GM19467 (cell line): Measurements from ENCODE around the gene GRHL1.
"Not testable (repeated sequence)": the region's sequence is repeated elsewhere in the genome, so short reads cannot be mapped to it uniquely, and the experiment has no call there.

ENCODE experiments used
- ATAC-seq: cut with Tn5 transposase; IDR thresholded peaks from one replicate; pipeline ENCODE4 v1.9.1; 2021; ENCODE audit warnings: mild to moderate bottlenecking, moderate library complexity; ENCODE audit not compliant: unreplicated experiment

GRHL1 gene

DNA sequence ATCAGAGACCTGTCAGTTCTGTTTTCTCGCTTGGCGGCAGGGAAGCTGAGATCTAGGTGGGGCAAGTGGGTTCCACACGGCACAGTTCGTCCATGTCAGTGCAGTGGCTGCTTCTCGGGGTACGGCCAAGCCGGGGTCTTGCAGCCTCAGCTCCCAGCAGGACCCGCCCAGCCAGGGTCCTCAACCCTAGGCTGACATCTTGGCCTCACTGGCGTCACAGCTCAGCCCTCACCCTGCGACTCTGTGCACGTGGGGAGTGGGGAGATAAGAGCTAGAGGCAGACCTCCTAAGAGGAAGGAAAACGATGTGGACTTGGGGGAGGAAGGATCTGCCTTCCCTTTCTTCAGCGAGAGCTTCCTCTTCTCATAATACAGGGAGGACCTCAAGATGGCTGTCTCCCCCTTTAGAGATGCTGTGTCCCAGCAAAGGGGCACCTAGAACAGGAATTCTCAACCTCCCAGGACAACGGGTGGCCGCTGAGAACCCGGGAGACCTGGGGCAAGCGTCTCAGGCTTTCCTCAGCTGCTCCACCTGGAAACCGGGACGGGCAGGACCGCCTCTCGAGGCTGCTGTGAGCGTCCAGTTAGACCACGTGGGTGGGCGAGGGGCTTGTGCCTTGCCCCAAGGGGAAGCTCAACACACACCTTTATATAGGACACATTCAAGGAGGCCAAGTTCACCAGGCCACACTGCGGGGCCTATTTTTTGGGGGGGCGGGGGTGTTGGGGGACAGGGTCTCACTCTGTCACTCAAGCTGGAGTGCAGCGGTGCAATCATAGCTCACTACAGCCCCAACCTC lies 68.3 kb downstream of the GRHL1 start:
- no peak for ATAC-seq

DNA sequence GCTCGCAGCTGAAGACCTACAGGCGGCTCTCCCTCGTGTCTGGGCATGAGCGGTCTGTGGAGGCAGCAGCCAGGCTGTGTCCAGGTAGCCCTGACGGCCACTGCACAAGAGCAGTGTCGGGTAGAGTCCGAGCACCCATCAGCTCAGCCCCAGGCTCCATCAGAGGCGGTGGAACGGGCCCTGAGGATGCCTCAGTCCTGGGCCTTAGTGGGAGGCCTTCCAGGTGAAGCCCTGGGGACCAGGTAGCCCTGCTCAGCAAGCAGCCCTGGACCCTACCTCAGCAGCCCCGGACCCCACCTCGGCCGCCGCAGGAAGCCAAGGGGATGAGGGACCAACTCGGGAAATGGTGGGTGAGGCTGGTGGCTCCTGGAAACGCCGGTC lies 70.5 kb downstream of the GRHL1 start:
- no peak for ATAC-seq

DNA sequence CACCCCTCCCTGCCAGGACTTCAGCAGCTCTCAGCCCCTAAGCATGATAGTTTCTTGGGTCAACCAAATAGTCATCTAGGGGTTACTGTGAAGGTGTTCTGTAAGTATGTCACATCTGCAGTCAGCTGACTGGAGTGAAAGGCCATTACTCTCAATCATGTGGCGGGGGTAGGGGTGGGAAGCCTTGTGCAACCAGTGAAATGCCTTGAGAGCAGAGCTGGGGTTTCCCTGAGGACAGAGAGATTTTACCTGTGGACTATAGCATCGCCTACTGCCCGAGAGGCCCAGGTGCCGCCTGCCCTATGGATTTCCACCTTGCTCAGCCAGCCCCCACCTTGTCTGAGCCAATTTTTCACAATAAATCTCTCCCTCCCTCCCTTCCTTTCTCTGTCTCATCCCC lies 71.0 kb downstream of the GRHL1 start:
- ATAC-seq, result no peak

DNA sequence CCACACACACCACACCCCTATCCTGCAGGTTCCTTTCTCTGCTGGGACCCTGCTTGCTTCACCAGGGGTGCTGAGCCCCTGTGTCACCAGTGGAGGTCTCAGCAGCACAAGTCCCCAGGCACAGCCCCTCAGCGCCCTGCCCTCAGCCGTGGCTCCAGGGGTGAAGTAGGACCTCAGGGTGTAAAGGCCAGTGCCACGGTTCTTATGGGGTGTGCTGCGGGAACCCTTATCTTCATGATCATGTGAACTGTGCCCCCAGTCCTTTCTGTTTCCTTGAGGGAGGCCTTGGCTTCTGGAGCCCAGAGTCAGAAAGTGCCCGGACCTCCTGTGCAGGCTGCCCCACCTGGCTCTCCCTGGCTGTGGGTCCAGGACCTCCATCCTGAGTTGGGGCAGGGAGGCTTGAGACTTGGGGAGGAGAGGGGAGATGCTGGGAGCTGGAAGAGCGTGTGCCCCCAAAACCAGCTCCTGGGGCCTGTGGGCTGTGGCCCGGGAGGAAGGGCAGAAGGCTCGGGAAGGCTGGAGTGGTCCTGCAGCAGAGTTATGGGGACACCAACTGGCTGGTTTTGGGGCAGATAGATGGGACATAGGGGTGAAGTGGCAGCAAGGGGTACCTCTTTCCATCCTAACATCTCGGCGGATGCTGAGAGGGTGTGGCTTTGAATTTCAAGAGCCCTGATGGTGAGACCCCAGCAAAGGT lies 71.6 kb downstream of the GRHL1 start:
- no peak for ATAC-seq

DNA sequence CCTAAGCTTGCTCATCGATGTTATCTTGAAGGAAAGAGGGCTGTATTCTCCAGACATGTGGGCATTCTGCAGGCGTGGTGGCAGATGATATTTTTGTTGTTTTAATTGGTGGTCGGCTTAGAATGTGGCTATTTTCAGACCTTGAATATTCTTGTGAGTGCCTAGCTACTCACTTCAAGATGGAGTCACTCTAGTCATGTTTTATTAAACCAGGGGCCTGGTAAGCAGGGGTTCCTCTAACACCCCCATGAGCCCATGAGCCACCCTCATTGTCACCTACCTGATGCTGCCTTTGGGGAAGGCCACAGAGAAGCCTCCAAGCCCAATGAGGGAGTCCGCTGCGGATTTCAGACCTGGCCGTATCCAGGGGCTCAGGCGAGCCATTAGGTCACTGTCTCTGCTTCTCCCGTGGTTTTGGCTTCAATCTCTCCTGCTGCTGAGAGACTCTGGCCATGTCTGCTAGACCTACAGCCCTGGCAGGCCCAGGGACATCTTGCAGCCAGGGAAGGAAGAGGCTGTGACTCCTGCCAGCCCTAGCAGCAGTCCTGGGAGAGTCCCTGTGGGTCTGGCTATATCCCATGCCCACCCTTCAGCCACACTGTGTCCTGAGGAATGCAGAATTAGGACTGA lies 75.6 kb downstream of the GRHL1 start:
- ATAC-seq, result no peak

DNA sequence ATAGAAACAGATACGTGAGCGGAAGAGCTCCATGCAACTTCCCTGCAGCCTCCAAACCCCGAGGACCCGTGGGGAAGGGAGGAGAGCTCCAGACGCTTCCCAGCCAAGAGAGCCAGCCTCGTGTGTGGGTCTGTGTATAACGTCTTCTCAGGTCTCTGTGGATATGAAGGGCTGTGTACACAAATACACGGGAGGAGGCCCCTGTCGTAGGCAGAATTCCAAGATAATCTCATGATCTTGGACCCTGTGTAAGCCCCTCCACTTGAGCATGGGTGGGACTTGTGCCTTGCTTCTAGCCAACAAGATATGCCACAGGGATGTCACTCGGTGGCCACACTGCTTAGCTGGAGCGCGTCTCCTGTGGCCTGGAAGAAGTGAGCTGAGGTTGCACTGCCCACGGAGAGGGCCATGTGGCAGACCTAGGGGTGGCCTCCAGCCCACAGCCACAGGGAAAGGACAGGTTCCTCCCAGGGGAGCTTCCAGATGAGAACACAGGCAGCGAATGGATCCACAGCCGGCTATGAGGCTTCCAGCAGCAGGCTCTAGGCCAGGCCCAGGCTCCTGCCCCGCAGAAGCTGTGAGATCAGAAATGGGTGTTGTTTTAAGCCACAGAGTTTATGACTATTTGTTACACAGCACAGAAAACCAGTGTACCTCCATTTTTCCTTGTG lies 76.3 kb downstream of the GRHL1 start:
- ATAC-seq, result no peak

DNA sequence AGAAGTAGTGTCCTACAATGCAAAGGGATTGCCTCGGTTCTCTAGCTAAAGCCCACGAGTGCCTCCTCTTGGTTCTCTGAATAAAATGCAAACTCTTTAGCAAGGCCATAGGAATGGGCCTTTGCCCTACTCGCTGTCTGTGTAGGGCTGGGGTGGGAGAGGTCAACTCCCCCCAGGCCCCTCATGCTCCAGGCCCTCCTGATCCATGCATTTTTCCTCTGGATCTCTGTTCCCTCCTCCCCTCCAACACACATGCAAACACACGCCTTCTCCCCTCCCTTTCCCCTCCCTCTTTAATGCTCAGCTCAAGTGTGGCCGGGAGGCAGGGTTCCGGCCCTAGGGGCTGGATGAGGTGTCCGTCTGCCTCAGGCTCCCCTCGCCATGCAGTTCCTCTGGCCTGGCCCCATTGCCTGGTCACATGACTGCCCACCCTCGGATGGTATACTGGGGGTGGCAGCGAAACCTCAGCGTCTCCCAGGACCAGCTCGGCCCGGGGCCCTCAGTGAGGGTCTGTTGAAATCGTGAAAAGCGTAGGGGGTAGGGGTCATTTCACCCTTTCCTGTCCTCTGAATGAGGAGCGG lies 77.0 kb downstream of the GRHL1 start:
- ATAC-seq, result no peak

DNA sequence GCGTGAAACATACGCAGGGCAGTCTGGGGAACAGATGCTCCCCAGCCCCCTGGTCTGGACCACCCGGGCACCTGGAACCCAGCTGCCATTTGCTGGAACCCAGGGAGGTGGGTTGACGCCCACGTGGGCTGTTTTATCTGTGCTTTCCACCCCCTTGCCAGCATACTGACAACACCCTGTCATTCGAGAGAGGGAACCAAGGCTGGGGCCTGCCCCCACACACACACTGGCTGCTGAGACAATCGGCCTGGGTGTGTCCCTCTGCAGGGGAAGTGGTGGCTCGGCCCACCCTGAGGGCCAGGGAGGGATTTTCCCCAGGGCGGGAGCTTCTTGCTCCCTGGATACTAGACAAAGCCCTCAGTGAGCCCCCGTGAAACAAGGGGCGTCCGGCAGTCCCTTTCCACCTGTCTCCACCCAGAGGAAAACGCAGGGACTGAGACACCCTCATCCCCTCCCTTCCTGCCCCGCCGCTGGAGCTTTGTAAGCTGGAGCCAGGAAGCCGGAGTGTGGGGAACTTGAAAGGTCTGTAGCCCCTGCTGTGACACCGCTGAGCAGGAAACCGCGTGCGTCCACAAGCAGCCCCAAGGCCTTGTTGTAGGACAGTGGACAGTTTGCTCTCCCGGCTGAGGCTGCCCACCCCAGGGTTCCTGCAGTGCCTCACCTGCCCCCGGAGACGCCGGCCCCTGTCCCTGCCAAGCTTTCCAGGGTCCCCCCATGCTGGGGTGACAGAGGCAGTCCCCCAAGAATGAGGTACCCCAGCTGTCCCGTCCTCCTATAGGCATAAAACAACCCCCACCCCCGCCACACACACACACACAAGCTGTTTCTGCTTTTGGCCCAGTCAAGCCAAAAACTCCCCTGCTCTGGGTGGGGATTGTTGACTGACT lies 77.7 kb downstream of the GRHL1 start:
- no peak for ATAC-seq

DNA sequence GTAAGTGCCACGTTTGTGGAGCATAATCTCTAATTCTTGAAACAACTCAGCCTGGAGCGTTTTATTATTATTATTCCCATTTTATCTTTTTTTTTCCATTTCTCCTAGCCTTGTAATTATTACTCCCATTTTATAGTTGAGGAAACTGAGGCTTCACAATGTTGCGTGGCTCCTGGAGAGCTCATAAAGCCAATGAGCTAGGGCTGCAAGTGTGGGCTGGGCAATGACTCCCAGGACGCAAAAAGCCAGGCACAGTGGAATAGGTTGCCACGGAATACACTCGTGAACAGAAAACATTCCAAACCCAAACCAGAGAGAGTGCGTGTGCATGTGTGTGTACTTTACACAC lies 78.4 kb downstream of the GRHL1 start:
- ATAC-seq, result no peak

DNA sequence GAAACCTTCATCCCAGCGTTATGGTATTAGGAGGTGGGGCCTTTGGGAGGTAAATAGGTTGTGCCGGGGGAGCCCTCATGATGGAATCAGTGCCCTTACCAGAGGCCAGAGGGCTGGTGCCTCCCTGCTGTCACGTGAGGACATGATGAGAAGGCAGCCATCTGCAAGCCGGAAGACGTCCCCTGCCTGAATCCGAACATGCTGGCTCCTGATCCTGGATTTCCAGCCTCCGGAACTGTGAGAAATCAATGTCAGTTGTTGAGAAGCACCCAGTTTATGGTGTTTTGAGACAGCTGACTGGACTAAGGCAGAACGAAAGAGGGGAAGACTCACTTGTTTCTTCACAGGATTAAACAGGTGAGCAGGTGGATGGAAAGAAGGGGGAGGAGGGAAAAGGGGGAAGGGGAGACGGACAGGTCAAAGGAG lies 78.8 kb downstream of the GRHL1 start:
- ATAC-seq, result no peak

DNA sequence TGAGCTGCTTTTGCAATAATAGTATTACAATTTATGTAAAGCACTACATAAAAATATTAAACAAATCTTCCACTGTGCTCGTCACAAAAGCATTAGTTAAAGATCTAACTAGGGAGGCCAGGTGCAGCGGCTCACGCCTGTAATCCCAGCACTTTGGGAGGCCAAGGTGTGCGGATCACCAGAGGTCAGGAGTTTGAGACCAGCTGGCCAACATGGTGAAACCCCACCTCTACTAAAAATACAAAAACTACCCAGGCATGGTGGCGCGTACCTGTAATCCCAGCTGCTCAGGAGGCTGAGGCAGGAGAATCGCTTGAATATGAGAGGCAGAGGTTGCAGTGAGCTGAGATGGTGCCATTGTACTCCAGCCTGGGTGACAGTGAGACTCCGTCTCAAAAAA lies 79.3 kb downstream of the GRHL1 start:
- not testable (repeated sequence) for ATAC-seq

DNA sequence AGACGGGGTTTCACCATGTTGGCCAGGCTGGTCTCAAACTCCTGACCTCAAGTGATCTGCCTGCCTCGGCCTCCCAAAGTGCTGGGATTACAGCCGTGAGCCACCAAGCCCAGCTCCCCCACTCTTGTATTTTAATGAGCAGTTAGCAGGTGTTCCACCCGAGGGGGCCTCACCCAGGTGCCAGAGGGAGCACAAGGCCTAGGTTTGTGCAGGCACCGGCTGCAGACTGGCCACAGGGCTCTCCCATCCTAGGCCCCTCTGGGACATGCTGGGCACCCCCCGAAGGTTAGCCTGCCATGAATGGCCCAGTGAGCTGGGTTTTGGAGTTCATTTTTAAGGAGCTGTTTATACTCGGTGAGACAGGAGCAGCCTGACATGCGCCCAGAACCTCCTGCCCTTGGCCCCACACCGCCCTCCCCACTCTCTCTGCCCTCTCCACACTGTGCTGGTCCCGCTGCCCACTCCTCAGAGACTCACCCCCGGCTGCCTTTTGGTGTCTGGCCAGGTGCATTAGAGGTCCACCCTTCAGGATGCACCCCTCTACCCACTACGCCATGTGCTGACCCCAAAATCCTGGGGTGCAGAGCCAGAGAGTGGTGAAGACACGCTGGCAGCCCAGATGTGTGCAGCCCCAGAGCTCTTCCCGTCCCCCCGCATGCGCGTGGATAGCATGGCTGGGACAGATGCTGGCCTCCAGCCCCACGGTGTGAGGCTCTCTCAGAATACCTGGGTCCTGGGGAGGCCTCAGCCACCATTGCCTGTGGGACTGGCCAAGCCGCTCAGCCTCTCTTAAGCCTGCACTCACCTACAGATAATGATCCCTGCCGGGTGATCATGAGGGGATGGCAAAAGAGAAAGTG lies 80.6 kb downstream of the GRHL1 start:
- ATAC-seq, result no peak

DNA sequence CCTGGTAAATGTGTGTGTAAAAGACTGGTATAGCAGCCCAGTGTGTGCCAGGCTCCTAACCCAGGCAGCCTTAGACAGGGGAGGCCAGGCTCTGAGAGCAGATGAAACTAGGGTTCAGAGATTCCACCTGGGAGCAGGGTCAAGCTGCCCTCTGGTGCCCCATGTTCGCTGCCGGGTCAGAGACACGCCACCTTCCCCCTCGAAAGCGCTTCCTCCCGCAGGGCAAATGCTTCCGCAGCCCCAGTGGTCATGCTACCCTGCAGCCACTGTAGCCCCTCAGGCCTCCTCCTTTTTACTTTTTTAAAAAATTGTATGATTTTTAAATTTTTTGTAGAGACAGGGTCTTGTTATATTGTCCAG lies 81.2 kb downstream of the GRHL1 start:
- ATAC-seq, result no peak

DNA sequence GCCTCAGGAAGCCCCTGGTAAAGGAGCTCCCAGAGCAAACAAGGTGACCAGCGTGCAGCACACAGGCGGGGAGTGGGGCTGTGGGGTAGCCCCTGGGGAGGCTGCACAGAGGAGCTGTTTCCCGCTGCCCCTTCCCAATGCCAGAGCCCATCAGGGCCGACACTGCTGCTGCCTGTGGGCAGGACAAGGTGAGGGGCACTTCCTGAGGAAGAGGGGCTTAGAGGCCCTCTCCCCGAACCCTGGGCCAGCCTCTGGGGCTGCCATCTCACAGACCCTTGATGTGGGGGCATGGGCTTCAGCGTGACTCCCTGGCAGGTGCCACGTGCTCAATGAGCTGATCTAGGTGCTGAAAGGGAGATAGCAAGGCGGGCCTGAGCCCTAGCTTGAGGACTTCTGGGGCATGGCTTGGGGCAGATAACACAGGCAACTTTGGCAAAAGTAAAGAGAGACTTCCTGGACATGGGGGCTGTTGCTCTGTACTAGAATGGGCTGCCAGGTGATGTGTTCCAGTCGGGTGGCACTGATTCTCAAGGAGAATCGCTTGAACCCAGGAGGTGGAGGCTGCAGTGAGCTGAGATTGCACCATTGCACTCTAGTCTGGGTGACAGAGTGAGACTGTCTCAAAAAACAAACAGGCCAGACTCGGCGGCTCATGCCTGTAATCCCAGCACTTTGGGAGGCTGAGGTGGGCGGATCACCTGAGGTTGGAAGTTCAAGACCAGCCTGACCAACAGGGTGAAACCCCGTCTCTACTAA lies 81.9 kb downstream of the GRHL1 start:
- ATAC-seq, result no peak

DNA sequence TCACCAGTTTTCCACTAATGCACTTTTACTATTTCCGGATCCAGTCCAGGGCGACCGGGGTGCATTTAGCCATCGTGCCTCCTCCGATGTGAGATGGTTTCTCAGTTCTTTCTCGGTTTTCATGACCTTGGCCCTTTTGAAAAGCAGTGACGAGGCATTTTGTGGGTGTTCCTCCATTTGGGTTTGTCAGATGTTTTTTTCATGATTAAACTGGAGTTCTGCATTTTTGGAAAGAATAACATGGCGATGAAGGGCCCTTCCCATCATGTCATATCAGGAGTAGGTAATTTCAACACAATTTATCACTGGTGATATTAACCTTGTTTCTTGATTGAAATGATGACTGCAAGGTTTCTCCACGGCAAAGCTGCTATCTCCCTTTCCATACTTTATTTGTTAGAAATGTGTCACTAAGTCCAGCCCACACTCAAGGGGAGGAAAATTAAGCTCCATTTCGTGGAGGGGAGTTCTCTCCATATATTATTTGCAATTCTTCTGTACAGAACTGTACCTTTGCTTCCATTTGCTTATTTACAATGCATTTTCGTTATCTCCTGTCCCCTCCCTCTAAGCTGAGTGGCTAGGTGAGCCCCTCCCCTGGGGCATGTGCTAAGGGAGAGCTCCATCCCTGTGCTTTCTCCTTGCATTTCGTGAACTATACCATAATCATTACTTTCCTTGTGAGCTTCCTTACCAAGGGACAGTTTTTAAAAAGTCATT lies 83.0 kb downstream of the GRHL1 start:
- no peak for ATAC-seq

DNA sequence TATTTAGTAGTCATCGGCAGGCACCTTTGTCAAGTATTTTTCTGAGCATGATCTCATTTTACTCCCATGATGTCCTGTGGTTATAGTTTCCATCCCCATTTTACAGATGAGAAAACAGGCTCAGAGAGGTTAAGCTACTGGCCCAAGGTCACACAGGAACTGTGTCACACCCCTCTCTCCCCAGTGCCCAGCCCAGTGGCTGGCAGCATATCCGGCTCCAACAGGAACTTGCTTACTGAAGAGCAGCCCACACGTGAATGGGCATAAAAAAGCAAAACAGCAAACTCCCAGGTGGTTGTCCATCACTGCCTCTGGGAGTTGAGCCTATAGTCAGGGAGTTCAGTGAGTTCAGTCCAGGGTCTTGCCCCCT lies 83.5 kb downstream of the GRHL1 start:
- no peak for ATAC-seq

DNA sequence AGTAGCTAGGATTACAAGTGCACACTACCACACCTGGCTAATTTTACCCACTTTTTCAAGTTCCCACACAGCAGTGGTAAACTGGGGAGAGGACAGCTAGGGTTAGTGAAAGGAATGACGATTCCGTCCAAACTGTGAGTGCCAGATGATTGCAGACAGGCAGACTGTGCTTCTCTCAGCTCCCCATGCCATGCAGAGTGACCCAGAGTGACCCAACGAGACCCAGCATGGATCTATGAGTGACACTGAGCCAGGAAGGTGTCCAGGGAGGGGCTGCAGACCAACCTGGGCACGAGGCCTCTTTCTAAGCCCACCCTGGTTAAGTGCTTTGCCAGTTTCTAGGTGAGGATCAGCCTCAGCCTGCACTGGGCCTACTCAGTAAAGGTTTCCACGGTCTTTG lies 84.1 kb downstream of the GRHL1 start:
- no peak for ATAC-seq
